Nephron progenitor cell (in vitro differentiated cells): ENCODE measurements around the gene IER5.
A peak's percentile ranks its signal among the peaks of the same experiment; 100 is the strongest.
"Not testable (repeated sequence)": the region's sequence is repeated elsewhere in the genome, so short reads cannot be mapped to it uniquely, and the experiment has no call there.

Experiments used
- DNase-seq: peaks from one replicate; pipeline ENCODE4 v3.0.0; 2021
- H3K27ac Mint-ChIP-seq: 2 replicates; pipeline ENCODE4 v1.8.0; 2021; ENCODE audit warnings: mild to moderate bottlenecking, moderate library complexity, mixed read lengths
- H3K27me3 Mint-ChIP-seq: 2 replicates; pipeline ENCODE4 v1.8.0; 2021; ENCODE audit warnings: mild to moderate bottlenecking, low read depth, mixed read lengths; ENCODE audit not compliant: poor library complexity
- H3K36me3 Mint-ChIP-seq: 2 replicates; pipeline ENCODE4 v1.8.0; 2021; ENCODE audit warnings: low read depth, mixed read lengths
- H3K4me1 Mint-ChIP-seq: 2 replicates; pipeline ENCODE4 v1.8.0; 2021; ENCODE audit warnings: mixed read lengths
- H3K4me3 Mint-ChIP-seq: 2 replicates; pipeline ENCODE4 v1.8.0; 2021; ENCODE audit warnings: mild to moderate bottlenecking, moderate library complexity, mixed read lengths
- H3K9me3 Mint-ChIP-seq: 2 replicates; pipeline ENCODE4 v1.8.0; 2021; ENCODE audit warnings: mild to moderate bottlenecking, moderate library complexity, mixed read lengths
- TF ChIP-seq, protein P1 (sequence below): fragments of 200-600 bp; sonication (generic); IDR thresholded peaks from 2 replicates; pipeline ENCODE4 v1.5.0; 2021; ENCODE audit warnings: antibody characterized with exemption

The IER5 gene

DNA sequence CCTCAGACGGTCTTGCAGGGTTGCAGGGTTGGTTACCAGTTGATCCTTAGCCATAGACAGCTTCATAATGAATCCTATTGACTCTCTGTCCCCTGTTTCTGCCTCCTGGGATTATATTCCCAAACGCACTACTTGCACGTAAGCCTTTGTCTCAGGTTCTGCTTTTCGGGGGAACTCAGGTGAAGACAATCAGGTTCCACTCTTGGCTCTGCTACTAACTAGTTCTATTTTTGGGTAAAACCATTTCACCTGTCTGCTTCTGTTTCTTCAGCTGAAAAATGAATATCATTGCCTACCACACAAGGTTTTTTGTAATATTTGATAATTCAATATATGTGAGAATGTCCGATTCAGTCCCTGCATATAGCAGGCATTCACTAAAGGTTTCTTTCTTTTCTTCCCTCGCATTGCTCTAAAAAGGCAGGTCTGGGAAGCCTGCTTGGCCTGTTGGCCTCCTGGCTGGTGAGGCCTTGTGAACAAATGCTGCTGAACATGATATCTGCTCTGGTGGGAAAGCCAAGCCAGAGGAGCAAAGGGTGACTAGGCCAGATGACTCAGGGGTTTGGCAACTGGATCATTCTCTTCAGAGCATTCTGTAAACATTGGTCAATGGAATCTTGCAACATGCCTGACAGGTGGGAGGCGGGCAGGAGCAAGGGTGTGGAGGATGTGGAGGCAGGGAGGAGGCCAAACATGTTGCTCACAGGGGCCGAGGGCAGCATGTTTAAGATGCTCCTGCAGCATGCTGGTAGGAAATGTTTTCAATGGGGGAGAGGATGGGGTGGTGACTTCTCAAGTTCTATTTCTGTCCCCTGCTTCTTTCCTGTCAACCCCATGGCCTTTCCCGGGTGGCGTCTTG, 23.8 kb downstream of the IER5 start:
- no peak for DNase-seq
- no peak overlapping the region for H3K4me3 Mint-ChIP-seq
- H3K27ac Mint-ChIP-seq, result peak overlapping the region; percentile 97
- TF ChIP-seq, protein P1, sequence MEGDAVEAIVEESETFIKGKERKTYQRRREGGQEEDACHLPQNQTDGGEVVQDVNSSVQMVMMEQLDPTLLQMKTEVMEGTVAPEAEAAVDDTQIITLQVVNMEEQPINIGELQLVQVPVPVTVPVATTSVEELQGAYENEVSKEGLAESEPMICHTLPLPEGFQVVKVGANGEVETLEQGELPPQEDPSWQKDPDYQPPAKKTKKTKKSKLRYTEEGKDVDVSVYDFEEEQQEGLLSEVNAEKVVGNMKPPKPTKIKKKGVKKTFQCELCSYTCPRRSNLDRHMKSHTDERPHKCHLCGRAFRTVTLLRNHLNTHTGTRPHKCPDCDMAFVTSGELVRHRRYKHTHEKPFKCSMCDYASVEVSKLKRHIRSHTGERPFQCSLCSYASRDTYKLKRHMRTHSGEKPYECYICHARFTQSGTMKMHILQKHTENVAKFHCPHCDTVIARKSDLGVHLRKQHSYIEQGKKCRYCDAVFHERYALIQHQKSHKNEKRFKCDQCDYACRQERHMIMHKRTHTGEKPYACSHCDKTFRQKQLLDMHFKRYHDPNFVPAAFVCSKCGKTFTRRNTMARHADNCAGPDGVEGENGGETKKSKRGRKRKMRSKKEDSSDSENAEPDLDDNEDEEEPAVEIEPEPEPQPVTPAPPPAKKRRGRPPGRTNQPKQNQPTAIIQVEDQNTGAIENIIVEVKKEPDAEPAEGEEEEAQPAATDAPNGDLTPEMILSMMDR, result no peak
- H3K27me3 Mint-ChIP-seq, result no peaks in the 10 kb centered on the region
- H3K36me3 Mint-ChIP-seq, result no peaks in the 10 kb centered on the region
- H3K4me1 Mint-ChIP-seq, result peaks cover 81% of the 10 kb centered on the region
- H3K9me3 Mint-ChIP-seq, result no peaks in the 10 kb centered on the region

DNA sequence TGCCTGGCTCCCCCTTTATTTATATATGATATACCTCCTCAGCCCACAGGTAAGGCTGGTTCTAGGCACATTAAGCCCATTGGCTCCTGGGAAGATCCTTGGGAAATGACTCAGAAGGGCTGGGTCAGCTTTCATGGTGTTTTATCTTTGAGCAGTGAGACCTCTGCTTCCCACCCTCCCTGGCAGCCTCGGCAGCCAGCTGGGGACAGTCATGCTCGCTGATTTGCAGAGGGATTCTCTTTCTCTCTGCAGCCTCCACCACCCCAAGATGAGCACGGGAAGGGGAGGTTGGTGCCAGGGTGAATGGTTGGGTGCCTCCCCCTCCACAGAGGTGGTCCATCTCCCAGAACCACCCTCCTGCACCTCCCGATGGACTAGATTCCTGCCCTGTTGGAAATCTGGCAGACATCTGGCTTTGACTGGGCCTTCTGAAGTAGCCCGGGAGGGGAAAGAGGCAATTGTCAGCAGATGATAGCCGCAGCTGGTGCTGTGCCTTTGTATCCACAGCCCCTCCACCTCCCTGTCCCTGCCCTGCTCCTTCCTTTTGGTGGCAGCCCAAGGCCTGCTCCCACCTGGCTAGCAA, 24.6 kb downstream of the IER5 start:
- TF ChIP-seq, protein P1, result no peak
- H3K4me1 Mint-ChIP-seq, result peaks cover 81% of the 10 kb centered on the region
- H3K27ac Mint-ChIP-seq, result peak overlapping the region; percentile 75
- no peaks in the 10 kb centered on the region for H3K27me3 Mint-ChIP-seq
- no peaks in the 10 kb centered on the region for H3K9me3 Mint-ChIP-seq
- no peak for DNase-seq
- no peaks in the 10 kb centered on the region for H3K36me3 Mint-ChIP-seq
- H3K4me3 Mint-ChIP-seq, result no peak overlapping the region

DNA sequence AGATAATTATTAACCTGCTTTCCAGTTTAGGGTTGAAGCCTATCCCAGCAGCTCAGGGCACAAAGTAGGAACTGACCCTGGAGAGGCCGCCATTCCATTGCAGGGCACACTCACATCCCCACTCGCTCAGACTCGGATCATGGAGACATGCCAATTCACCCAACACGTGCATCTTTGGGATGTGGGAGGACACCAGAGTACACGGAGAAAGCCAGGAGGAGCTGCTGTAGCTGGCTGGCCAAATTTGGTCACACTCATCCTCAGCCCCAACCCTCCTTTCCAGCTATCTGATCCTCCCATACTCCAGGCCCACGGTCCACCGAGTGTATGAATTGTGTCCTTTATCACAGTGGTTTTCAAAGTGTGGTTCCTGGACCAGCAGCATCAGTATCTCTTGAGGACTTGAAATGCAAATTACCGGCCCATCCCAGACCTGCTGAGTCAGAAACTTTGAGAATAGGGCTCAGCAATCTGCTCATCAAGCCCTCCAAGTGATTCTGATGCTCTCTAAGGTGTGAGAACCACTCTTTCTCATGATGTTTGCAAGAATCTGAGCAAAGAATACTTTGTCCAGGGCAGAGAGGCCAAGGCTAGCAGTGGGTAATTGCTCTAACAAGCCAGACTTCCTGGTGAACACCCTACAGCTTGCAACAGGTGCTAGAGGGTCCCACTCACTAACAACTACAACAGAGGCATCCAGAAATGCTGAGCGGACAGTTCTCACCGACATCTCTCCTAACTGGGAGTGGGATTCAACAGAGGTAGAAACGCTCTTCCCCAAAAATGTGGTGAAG, 26.3 kb downstream of the IER5 start:
- TF ChIP-seq, protein P1, result no peak
- Mint-ChIP-seq H3K4me3 (no peak overlapping the region), H3K27ac (no peak overlapping the region), H3K27me3 (no peaks in the 10 kb centered on the region), H3K9me3 (peaks cover 3% of the 10 kb centered on the region), H3K36me3 (no peaks in the 10 kb centered on the region), H3K4me1 (peaks cover 84% of the 10 kb centered on the region)
- DNase-seq, result no peak

- Mint-ChIP-seq H3K36me3 (no peaks in the 10 kb centered on the region), H3K9me3 (peaks cover 3% of the 10 kb centered on the region), H3K4me3 (no peak overlapping the region), H3K27me3 (no peaks in the 10 kb centered on the region), H3K4me1 (peaks cover 81% of the 10 kb centered on the region), H3K27ac (no peak overlapping the region)
- TF ChIP-seq, protein P1, result no peak
- no peak for DNase-seq
Measured at GRCh38 chr1:181115368-181115684, 26.8 kb downstream of the IER5 start.

- not testable (repeated sequence) for H3K36me3 Mint-ChIP-seq, H3K27me3 Mint-ChIP-seq, H3K9me3 Mint-ChIP-seq, H3K4me3 Mint-ChIP-seq, H3K27ac Mint-ChIP-seq, DNase-seq
- H3K4me1 Mint-ChIP-seq, result peaks cover 81% of the 10 kb centered on the region
Measured at GRCh38 chr1:181115971-181116370, 27.5 kb downstream of the IER5 start.

DNA sequence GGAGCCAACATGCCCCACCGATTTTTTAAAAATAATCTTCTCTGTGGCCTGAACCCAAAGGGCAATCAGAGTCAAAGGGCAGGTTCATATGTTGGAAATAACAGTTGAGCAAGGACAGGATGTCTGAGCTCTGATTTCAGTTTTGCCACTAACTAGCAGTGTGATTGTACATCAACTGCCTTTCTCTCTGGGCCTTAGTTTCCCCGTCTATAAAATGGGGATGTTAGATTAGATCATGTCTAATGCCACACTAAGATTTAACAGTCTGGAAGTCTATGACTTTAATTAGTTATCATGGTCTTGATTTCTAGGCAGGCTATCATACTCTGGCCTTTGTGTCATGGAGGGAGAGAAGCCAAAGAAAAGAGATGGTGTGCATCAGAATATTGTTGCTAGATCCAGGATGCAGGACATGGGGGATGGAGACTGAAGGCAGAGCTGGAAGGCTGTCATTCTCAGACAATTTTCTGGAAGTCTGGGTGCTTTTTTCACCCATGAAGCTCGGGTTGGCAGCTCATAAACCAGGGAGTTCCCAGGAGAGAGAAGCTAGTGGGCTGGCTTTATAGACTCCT, 28.4 kb downstream of the IER5 start:
- Mint-ChIP-seq H3K36me3 (no peaks in the 10 kb centered on the region), H3K9me3 (peaks cover 3% of the 10 kb centered on the region)

More for the DNA sequence above, 28.4 kb downstream of the IER5 start:
- Mint-ChIP-seq H3K4me3 (no peak overlapping the region), H3K27ac (no peak overlapping the region), H3K4me1 (peaks cover 75% of the 10 kb centered on the region), H3K27me3 (no peaks in the 10 kb centered on the region)
- DNase-seq, result no peak
- TF ChIP-seq, protein P1, result no peak
